ENCODE results near the gene OPTC. TPM values are rescaled to one million over a fixed set of nuclear protein-coding genes. Genes with fewer than 3 reads are reported as not detected.
"Not testable (repeated sequence)": the region's sequence is repeated elsewhere in the genome, so short reads cannot be mapped to it uniquely, and the experiment has no call there.

OPTC gene
- total RNA-seq, 4 donors from 2014 or later: not detected

GRCh38 chr1:203465948-203466347, 28.0 kb upstream of the OPTC start:
- in situ Hi-C loops (cut with MboI; ENCODE audit: low sequenced_read_pairs in 4 of 4): no loop called here
- Histone ChIP-seq H3K27me3 (no peaks in the 10 kb centered on the region), H3K4me3 (no peak overlapping the region), H3K4me1 (peaks cover 41 to 48% of the 10 kb centered on the region in 2 donors), H3K36me3 (no peaks in the 10 kb centered on the region), H3K9me3 (no peaks in the 10 kb centered on the region), H3K27ac (peak overlapping the region; percentile 58 to 84 (median 76))
- TF ChIP-seq, protein P1, sequence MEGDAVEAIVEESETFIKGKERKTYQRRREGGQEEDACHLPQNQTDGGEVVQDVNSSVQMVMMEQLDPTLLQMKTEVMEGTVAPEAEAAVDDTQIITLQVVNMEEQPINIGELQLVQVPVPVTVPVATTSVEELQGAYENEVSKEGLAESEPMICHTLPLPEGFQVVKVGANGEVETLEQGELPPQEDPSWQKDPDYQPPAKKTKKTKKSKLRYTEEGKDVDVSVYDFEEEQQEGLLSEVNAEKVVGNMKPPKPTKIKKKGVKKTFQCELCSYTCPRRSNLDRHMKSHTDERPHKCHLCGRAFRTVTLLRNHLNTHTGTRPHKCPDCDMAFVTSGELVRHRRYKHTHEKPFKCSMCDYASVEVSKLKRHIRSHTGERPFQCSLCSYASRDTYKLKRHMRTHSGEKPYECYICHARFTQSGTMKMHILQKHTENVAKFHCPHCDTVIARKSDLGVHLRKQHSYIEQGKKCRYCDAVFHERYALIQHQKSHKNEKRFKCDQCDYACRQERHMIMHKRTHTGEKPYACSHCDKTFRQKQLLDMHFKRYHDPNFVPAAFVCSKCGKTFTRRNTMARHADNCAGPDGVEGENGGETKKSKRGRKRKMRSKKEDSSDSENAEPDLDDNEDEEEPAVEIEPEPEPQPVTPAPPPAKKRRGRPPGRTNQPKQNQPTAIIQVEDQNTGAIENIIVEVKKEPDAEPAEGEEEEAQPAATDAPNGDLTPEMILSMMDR (IDR thresholded peaks at IDR 0.05 in 4 of 5, conservative IDR thresholded peaks at IDR 0.05 in 1 of 5): no peak
- peak in 1 of 2 donors; percentile 17 for TF ChIP-seq POLR2A (IDR thresholded peaks at IDR 0.05)
- ATAC-seq (peak in 1 of 2 donors; percentile 5), DNase-seq (peak; percentile 52 to 76)
- intact Hi-C loops (cut with DNase I; ENCODE audit: low total_unique reads): no loop called here

- ATAC-seq (peak; percentile 13 to 58), DNase-seq (peak in 1 of 2 donors; percentile 58)
- Histone ChIP-seq H3K4me3 (peak overlapping the region in 1 of 4 donors; percentile 4), H3K27ac (peak overlapping the region; percentile 58 to 84 (median 76)), H3K4me1 (peaks cover 41 to 48% of the 10 kb centered on the region in 2 donors)
- H3K36me3 ChIP-seq; H3K9me3 ChIP-seq; H3K27me3 ChIP-seq; intact Hi-C loops (cut with DNase I; ENCODE audit: low total_unique reads); in situ Hi-C loops (cut with MboI; ENCODE audit: low sequenced_read_pairs in 4 of 4): not testable (repeated sequence)
- peak in 1 of 2 donors; percentile 32 for TF ChIP-seq POLR2A (IDR thresholded peaks at IDR 0.05)
Observed at GRCh38 chr1:203466906-203467549, 26.9 kb upstream of the OPTC start.

DNA sequence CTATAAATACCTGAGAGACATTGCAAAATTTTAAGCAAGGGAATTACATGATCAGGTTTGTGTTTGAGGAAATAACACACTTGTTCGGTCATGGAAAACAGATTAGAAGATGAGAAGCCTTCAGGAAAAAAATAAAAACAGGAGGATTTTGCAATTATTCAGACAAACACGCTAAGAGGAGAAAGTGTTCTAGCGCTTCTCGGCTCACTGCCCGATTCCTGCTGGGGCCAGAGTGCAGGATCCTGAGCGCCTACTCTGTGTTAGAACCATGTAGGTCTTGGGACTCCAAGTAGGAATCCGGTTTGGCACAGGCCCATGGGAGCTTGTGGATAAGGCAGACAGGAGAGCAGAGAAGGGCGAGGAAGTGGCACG, 26.4 kb upstream of the OPTC start:
- Histone ChIP-seq H3K4me3 (peak overlapping the region in 1 of 4 donors; percentile 4), H3K27me3 (no peaks in the 10 kb centered on the region), H3K4me1 (peaks cover 41 to 45% of the 10 kb centered on the region in 2 donors), H3K9me3 (no peaks in the 10 kb centered on the region), H3K27ac (peak overlapping the region; percentile 58 to 84 (median 76)), H3K36me3 (no peaks in the 10 kb centered on the region)
- ATAC-seq: peak; percentile 49 to 69
- peak; percentile 72 to 88 for DNase-seq
- in situ Hi-C loops (cut with MboI; ENCODE audit: low sequenced_read_pairs in 4 of 4) (no loop called here), intact Hi-C loops (cut with DNase I; ENCODE audit: low total_unique reads) (no loop called here)
- TF ChIP-seq, protein P1 (IDR thresholded peaks at IDR 0.05 in 4 of 5, conservative IDR thresholded peaks at IDR 0.05 in 1 of 5): no peak
- peak in 1 of 2 donors; percentile 20 for TF ChIP-seq POLR2A (IDR thresholded peaks at IDR 0.05)

DNA sequence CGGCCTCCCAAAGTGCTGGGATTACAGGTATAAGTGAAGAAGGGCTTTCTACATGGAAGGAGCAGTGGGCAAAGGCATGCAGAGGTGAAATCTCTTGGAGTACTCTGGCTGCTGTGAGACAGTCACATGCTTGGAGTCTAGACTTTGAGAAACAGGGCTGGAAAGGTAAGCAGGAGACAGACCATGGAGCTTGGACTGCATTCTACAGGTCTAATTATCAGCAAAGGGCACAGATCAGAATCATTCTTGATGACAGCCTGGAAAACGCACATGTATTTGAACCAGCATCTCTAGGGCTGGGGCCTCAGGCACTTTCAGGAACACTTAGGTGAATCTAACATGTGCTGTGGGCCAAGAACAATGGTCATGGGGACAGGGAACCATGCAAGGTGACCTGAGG, 25.6 kb upstream of the OPTC start:
- Histone ChIP-seq H3K36me3 (no peaks in the 10 kb centered on the region), H3K27ac (peak overlapping the region; percentile 58 to 84 (median 76)), H3K4me1 (peaks cover 40 to 41% of the 10 kb centered on the region in 2 donors), H3K27me3 (no peaks in the 10 kb centered on the region), H3K4me3 (no peak overlapping the region), H3K9me3 (no peaks in the 10 kb centered on the region)
- intact Hi-C loops (cut with DNase I; ENCODE audit: low total_unique reads): no loop called here
- in situ Hi-C loops (cut with MboI; ENCODE audit: low sequenced_read_pairs in 4 of 4): no loop called here
- TF ChIP-seq POLR2A (IDR thresholded peaks at IDR 0.05): no peak
- TF ChIP-seq, protein P1 (IDR thresholded peaks at IDR 0.05 in 4 of 5, conservative IDR thresholded peaks at IDR 0.05 in 1 of 5): no peak
- no peak for DNase-seq
- ATAC-seq: no peak

GRCh38 chr1:203470240-203470639, 23.7 kb upstream of the OPTC start:
- TF ChIP-seq, protein P1 (IDR thresholded peaks at IDR 0.05 in 4 of 5, conservative IDR thresholded peaks at IDR 0.05 in 1 of 5): no peak
- in situ Hi-C loops (cut with MboI; ENCODE audit: low sequenced_read_pairs in 4 of 4) (loop anchor here in 1 of 4 donors (10.0 kb wide), 1 partner anchor 105 kb away; no protein-coding TSS in a partner anchor), intact Hi-C loops (cut with DNase I; ENCODE audit: low total_unique reads) (no loop called here)
- H3K9me3 ChIP-seq: no peaks in the 10 kb centered on the region
- DNase-seq (no peak), ATAC-seq (no peak)
- no peak overlapping the region for H3K4me3 ChIP-seq
- peaks cover 25 to 31% of the 10 kb centered on the region in 2 donors for H3K4me1 ChIP-seq
- H3K27ac ChIP-seq: no peak overlapping the region
- no peaks in the 10 kb centered on the region for H3K36me3 ChIP-seq
- no peaks in the 10 kb centered on the region for H3K27me3 ChIP-seq

Data from gastrocnemius medialis (tissue), 4 donors.